Measurements from ENCODE around the gene GALNT5.

The GALNT5 gene

DNA sequence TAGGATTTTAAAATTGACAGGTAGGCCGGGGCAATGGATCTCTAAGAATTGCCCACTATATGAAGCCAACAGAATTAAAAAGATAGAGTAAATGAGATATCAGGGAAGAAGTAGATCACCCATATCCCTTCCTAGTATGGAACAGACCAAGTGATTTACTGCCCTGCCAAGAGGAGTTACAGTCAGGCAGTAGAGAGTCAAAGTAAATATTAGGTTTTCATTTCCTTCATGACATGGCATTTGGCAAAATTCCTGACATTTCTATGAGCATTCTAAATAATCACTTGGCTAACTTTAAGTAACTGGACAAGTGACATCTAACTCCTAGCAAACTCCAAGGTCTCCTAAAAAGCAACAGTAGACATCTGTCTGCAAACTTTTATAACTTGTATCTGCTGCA is 33.5 kb downstream of the GALNT5 start:
- no peaks in the 10 kb centered on the region for H3K4me1 ChIP-seq (ENCODE audit: insufficient read depth, low read length)
- no peak overlapping the region for H3K9ac ChIP-seq (ENCODE audit: low read depth, low read length)
- no peaks in the 10 kb centered on the region for H3K36me3 ChIP-seq (ENCODE audit: insufficient read depth, low read length)
- no peaks in the 10 kb centered on the region for H3K9me3 ChIP-seq (ENCODE audit: control insufficient read depth, insufficient read depth, low read length)

DNA sequence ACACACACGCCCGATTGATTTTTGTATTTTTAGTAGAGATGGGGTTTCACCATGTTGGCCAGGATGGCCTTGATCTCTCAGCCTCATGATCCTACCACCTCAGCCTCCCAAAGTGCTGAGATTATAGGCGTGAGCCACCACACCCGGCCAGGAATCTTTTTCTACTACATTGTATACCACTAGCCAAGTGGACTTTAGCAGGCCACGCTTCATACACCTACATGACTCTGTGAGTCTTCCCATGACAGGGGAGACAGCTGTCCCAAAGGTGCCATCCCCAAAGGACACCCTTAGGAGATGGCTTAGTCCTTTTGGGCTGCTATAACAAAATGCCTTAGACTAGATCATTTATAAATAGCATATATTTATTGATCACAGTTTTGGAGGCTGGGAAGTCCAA is 35.3 kb downstream of the GALNT5 start:
- Histone ChIP-seq H3K4me1 (ENCODE audit: insufficient read depth, low read length) (no peaks in the 10 kb centered on the region), H3K36me3 (ENCODE audit: insufficient read depth, low read length) (no peaks in the 10 kb centered on the region), H3K9ac (ENCODE audit: low read depth, low read length) (no peak overlapping the region), H3K9me3 (ENCODE audit: control insufficient read depth, insufficient read depth, low read length) (no peaks in the 10 kb centered on the region)

DNA sequence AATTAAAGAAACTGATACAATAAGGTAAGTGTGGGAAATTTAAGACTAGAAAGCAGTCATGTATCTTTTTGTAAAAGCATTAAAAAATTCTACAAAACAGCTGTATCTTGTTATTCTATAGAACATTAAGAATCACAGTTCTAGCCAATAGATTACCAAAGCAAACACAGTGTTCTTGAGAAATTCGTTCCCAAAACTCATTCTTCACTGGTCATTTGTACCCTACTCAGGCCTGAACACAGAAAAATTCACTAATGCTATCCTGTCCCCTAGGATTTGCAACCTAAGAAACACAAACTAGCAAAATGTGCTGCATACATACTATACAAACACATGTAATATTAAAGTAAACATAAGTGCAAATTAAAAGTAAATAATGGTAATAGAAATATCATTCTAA is 39.0 kb downstream of the GALNT5 start:
- H3K9ac ChIP-seq (ENCODE audit: low read depth, low read length): no peak overlapping the region
- H3K4me1 ChIP-seq (ENCODE audit: insufficient read depth, low read length): no peaks in the 10 kb centered on the region
- no peaks in the 10 kb centered on the region for H3K36me3 ChIP-seq (ENCODE audit: insufficient read depth, low read length)
- no peaks in the 10 kb centered on the region for H3K9me3 ChIP-seq (ENCODE audit: control insufficient read depth, insufficient read depth, low read length)

DNA sequence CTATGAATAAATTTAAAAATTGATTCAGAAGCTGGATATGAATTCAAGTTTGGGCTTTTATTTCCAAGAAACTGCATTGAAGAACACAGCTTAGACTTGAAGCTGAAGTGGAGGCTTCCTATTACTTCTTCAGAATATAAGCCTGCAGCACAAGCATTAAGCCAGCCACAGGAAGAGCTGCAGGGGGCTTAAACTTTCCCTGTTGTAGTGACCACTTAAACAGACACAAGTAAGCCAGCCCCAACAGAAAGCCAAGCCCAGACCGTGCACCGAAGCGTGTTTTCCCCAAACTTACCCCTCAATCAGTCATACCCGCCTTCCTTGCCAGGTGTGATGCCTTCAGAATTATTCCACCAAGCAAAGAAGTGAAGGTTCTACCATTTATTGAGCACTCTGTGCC is 39.5 kb downstream of the GALNT5 start:
- no peaks in the 10 kb centered on the region for H3K9me3 ChIP-seq (ENCODE audit: control insufficient read depth, insufficient read depth, low read length)
- no peaks in the 10 kb centered on the region for H3K4me1 ChIP-seq (ENCODE audit: insufficient read depth, low read length)
- H3K36me3 ChIP-seq (ENCODE audit: insufficient read depth, low read length): no peaks in the 10 kb centered on the region
- no peak overlapping the region for H3K9ac ChIP-seq (ENCODE audit: low read depth, low read length)

DNA sequence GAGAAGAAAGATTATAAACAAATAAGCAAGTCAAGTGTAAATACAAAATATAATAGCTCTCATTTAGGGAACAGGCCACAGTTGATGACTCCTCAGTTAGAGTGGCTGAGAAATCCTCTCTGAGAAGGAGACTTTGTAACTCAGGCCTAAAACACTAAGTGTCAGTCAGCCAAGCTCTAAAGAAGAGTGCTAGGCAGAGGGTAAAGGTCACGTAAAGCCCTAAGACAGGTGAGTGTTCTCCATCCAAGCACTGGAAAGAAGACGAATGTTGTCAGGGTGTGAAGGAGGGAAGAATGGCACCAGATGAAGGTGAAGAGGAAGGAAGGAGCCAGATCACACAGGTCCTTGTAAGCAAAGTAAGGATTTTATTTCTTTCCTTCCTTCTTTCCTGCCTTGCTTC is 43.8 kb downstream of the GALNT5 start:
- Histone ChIP-seq H3K36me3 (ENCODE audit: insufficient read depth, low read length) (no peaks in the 10 kb centered on the region), H3K4me1 (ENCODE audit: insufficient read depth, low read length) (0 out of 2 replicates have a peak, but pooled peaks cover 7% of the 10 kb centered on the region), H3K9me3 (ENCODE audit: control insufficient read depth, insufficient read depth, low read length) (no peaks in the 10 kb centered on the region), H3K9ac (ENCODE audit: low read depth, low read length) (no peak overlapping the region)

DNA sequence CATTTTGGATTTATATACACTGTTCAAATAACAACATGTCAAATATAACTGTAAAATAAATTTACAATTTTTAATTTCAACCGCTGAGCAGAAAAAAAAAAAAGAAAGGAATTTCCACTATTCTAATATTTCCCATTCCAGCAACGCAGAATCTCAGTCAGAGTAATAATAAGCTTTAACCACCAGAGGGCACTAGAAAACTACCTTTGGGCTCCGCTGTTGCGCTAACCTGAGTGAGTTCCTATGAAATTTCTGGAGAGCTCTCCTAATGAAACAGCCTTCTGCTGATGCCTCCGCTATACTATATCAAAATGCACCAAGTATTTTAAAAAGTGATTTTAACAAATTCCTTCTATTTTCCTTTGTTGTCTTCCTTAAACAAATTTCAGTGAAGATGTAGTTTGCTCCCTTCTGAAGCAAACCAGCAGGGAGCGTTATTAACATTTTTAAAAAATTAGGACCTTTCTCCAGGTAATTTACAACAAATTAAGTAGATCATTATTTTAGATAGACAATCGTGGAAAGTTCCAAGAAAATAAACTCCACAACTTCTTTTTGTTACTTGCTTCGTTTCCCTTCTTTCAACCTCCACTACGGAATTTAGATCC is 45.1 kb downstream of the GALNT5 start:
- Histone ChIP-seq H3K9ac (ENCODE audit: low read depth, low read length) (no peak overlapping the region), H3K4me1 (ENCODE audit: insufficient read depth, low read length) (0 out of 2 replicates have a peak, but pooled peaks cover 7% of the 10 kb centered on the region), H3K36me3 (ENCODE audit: insufficient read depth, low read length) (no peaks in the 10 kb centered on the region), H3K9me3 (ENCODE audit: control insufficient read depth, insufficient read depth, low read length) (no peaks in the 10 kb centered on the region)

DNA sequence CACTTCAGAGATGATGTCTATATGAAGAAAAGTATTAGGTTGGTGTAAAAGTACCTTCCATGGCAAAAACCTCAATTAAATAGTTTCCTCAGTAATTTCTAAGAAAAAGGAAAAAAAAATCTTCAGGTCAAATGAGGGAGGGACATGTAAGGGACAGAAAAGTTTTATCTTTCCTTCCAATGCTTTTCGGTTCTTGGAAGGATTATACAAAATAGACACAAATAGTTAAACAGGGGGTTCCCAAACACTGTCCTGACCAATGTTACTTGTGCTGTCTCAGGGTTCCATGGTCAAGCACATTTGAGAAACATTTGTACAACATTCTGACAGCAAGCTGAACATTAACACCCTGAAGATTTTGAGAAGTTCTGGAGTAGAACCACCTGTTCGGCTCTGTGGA is 46.1 kb downstream of the GALNT5 start:
- Histone ChIP-seq H3K36me3 (ENCODE audit: insufficient read depth, low read length) (no peaks in the 10 kb centered on the region), H3K9me3 (ENCODE audit: control insufficient read depth, insufficient read depth, low read length) (no peaks in the 10 kb centered on the region), H3K9ac (ENCODE audit: low read depth, low read length) (no peak overlapping the region), H3K4me1 (ENCODE audit: insufficient read depth, low read length) (0 out of 2 replicates have a peak, but pooled peaks cover 7% of the 10 kb centered on the region)

DNA sequence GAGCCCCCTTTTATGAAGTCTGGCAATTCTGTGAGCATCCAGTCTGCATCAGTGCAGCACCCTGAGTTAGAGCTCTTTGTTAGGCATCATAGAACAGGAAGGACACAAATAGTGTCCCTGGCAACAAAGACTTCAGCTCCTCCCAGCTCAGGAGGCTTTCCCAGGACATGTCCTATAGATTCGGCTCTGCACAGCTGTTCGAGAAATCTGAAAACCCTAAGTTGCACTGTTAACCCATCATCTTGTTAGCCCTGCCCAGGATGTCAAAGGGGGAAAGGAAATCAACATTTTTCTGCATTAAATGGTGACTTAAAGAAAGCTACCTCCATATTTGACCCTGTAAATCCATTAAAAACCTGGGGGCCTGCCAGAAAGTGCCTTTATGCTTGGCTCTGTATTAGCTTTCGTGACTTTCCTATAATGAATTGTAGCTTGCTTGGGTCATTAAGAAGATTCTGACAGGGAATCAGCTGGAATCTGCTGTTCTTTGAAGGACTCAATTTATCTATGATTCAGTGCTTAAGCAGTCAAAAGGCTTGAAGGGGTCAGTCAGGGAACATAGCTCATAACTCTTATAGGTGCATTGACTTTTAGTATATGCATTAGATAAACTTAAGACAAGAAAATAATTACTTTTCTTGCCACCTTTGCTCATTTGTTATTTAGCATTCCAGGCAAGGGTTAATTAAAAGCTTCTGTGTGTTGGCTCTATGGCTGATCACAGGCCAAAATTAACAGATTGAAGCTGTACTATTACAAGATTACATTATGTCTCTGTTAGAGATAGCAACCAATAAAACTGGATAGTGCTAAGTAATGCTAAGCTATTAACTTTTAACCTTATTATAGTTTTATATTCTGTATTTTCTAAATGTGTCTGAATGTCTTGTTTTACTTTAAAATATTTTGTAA is 47.6 kb downstream of the GALNT5 start:
- Histone ChIP-seq H3K9ac (ENCODE audit: low read depth, low read length) (no peak overlapping the region), H3K4me1 (ENCODE audit: insufficient read depth, low read length) (peaks cover 7% of the 10 kb centered on the region; the same call in 1 of the 2 replicates), H3K9me3 (ENCODE audit: control insufficient read depth, insufficient read depth, low read length) (no peaks in the 10 kb centered on the region), H3K36me3 (ENCODE audit: insufficient read depth, low read length) (no peaks in the 10 kb centered on the region)

DNA sequence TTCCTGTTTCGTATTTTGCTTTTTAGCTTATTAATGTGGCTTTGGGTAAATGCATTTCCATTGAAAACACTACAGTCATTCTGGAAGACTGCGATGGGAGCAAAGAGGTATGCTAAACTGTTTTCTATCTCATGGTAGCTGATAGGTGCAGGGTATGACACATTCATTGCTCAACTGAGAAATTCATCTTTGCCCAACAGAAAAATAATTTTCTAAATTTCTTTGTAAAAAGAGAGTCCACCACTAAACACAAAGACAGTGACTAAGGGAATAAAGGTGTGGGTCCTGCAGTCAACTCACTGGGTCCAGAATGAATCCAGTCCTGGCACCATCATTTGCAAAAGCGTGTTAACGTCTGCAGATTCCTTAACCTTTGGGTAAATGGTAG is 48.2 kb downstream of the GALNT5 start:
- H3K9me3 ChIP-seq (ENCODE audit: control insufficient read depth, insufficient read depth, low read length): no peaks in the 10 kb centered on the region
- H3K36me3 ChIP-seq (ENCODE audit: insufficient read depth, low read length): no peaks in the 10 kb centered on the region
- H3K9ac ChIP-seq (ENCODE audit: low read depth, low read length): no peak overlapping the region
- H3K4me1 ChIP-seq (ENCODE audit: insufficient read depth, low read length): peaks cover 7% of the 10 kb centered on the region; the same call in 1 of the 2 replicates

DNA sequence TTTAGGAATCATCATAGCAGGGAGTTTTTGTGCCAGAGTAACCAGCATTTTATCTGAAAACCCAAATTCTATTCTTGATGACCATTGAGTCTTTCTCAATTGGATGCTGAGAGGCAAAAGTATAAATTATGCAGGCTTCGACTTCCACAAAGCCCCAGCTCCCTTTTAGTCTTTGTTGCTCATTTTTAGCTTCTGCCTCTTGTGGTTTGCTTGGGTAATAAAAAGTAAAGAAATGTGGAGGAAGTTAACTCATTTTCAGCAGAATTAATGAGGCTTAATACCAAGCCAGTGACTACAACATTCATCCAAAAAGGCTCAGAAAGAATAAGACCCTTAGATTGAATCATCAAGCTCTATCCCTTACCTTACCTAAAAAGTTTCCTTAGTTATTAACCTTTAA is 49.5 kb downstream of the GALNT5 start:
- no peaks in the 10 kb centered on the region for H3K36me3 ChIP-seq (ENCODE audit: insufficient read depth, low read length)
- no peaks in the 10 kb centered on the region for H3K9me3 ChIP-seq (ENCODE audit: control insufficient read depth, insufficient read depth, low read length)
- H3K9ac ChIP-seq (ENCODE audit: low read depth, low read length): no peak overlapping the region
- H3K4me1 ChIP-seq (ENCODE audit: insufficient read depth, low read length): peaks cover 7% of the 10 kb centered on the region; the same call in 1 of the 2 replicates

DNA sequence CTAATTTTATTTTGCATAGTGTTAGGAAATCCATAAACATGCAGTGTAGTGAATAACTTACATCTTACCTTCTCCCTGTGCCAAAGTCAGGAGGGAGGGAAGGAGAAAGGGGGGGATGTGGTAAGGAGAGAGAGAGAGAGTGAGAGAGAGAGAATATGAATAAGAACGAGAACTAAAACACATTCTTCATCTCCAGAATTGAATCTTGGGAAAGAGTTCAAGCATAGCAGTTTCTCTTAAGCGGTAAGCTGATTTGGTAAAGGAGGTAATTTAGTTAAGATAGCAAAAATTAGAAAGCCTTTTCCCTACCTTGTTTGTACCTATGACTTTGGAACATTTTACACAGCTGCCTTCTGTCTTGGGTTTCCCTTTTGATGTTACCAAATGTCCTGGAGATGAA is 52.4 kb downstream of the GALNT5 start:
- no peaks in the 10 kb centered on the region for H3K36me3 ChIP-seq (ENCODE audit: insufficient read depth, low read length)
- no peaks in the 10 kb centered on the region for H3K9me3 ChIP-seq (ENCODE audit: control insufficient read depth, insufficient read depth, low read length)
- no peak overlapping the region for H3K9ac ChIP-seq (ENCODE audit: low read depth, low read length)
- peaks cover 2% of the 10 kb centered on the region; the same call in 1 of the 2 replicates for H3K4me1 ChIP-seq (ENCODE audit: insufficient read depth, low read length)

DNA sequence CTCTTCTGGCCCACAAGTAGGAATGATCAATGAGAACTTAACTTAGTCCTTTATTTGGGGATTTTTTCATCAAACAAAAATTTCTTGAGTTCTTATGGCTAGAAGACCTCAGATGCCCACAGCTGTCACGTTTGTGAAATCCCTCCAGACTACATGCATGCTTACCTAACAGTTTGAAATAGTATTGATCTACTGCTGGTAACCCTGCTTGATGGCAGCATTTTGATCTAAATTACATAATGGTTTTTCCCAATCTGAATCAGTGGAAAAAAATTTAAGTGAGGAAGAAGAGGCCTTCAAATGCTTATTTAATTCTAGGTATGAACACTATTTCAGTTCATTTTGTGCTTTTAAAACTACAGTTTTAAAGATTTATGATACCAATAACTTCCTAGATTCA is 54.2 kb downstream of the GALNT5 start:
- Histone ChIP-seq H3K9me3 (ENCODE audit: control insufficient read depth, insufficient read depth, low read length) (no peaks in the 10 kb centered on the region), H3K36me3 (ENCODE audit: insufficient read depth, low read length) (no peaks in the 10 kb centered on the region), H3K9ac (ENCODE audit: low read depth, low read length) (no peak overlapping the region), H3K4me1 (ENCODE audit: insufficient read depth, low read length) (peaks cover 12% of the 10 kb centered on the region)

DNA sequence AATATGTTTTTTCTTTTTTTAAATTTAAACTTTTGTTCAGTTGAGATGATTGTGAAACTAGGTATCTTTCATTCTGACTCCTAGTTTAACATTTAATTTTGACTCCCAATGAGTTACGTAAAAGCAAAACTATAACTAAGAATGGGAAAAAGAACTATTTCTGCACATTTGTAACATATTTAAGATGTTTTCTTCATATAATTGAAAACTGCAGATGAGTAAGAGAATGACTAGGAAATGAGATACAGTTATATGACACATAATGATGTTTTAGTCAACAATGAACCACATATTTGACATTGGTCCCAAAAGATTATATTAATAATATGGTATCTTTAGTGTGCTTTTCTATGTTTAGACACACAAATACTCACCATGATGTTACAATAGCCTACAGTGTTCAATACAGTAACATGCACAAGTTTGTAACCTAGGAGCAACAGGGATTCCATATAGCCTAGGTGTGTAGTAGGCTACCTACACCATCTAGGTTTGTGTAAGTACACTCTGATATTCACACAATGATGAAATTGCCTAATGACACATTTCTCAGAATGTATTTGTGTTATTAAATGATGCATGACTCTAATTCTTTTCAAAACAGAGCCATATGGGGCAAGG is 55.5 kb downstream of the GALNT5 start:
- H3K4me1 ChIP-seq (ENCODE audit: insufficient read depth, low read length): peaks cover 12% of the 10 kb centered on the region
- H3K36me3 ChIP-seq (ENCODE audit: insufficient read depth, low read length): no peaks in the 10 kb centered on the region
- H3K9ac ChIP-seq (ENCODE audit: low read depth, low read length): no peak overlapping the region
- no peaks in the 10 kb centered on the region for H3K9me3 ChIP-seq (ENCODE audit: control insufficient read depth, insufficient read depth, low read length)

DNA sequence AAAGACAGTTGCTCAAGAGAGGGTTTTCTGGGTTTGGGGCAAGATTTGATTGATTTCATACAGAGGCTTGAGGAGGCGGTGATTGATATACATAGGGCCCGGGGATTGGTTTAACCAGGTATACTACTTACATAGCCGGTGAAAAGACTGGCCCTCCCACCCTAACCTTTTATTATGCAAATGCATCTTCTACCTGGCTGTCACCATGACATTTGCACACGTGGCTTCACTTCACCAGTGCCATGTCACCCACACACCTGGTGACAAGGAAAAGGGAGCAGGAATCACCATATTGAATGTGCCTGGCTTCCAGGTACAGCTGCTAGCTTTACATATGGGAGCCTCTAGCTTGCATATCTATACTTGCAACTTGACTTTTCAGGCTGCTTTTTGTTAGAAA is 58.4 kb downstream of the GALNT5 start:
- no peaks in the 10 kb centered on the region for H3K9me3 ChIP-seq (ENCODE audit: control insufficient read depth, insufficient read depth, low read length)
- H3K4me1 ChIP-seq (ENCODE audit: insufficient read depth, low read length): peaks cover 12% of the 10 kb centered on the region
- no peaks in the 10 kb centered on the region for H3K36me3 ChIP-seq (ENCODE audit: insufficient read depth, low read length)
- no peak overlapping the region for H3K9ac ChIP-seq (ENCODE audit: low read depth, low read length)

DNA sequence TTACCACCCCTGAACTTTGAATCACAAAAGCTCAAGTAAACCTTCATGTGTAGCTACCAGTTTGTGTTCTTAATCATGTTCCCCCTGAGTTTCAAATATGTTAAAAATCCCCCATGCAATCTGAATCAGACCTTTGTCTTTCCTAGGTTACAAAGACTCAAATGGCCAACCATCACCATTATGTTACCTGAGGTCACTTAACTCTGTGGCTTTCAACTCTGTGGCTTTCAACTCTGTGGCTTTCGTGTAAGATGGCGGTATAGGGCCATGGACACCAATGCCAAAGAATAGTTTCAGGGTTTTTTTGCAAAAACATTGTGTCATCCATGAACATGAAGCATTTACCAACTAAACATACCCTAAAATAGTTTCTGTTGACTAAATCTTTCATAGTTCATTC is 61.4 kb downstream of the GALNT5 start:
- Histone ChIP-seq H3K9me3 (ENCODE audit: control insufficient read depth, insufficient read depth, low read length) (no peaks in the 10 kb centered on the region), H3K36me3 (ENCODE audit: insufficient read depth, low read length) (no peaks in the 10 kb centered on the region), H3K4me1 (ENCODE audit: insufficient read depth, low read length) (peaks cover 12% of the 10 kb centered on the region), H3K9ac (ENCODE audit: low read depth, low read length) (no peak overlapping the region)

Measured in ES-I3 (cell line).